Peyer's patch (tissue), 4 donors: ENCODE results near the gene RASGRF2. TPM values are rescaled to one million over a fixed set of nuclear protein-coding genes. Genes with fewer than 3 reads are reported as not detected.

Experiments
- DNase-seq, 3 donors: peaks; one replicate each; pipeline ENCODE4 v3.0.0-alpha.2; 2017 to 2019
- H3K27ac ChIP-seq, 4 donors: fragments of 200-600 bp; sonication (generic); one replicate each; pipeline ENCODE4 v1.5.1; 2016 to 2019
- H3K27me3 ChIP-seq, 2 donors: fragments of 200-600 bp; sonication (generic); one replicate each; pipeline ENCODE4 v1.5.1; 2019
- H3K36me3 ChIP-seq, 3 donors: fragments of 200-600 bp; sonication (generic); one replicate each; pipeline ENCODE4 v1.5.1; 2016 to 2019
- H3K4me1 ChIP-seq, 4 donors: fragments of 200-600 bp; sonication (generic); one replicate each; pipeline ENCODE4 v1.5.1; 2016 to 2019
- H3K4me3 ChIP-seq, 4 donors: fragments of 200-600 bp; sonication (generic); 1 replicate in 3 of 4; 2 replicates in 1 of 4; pipeline ENCODE4 v1.5.1; 2016 to 2019; ENCODE audit warnings: mild to moderate bottlenecking in 1 of 4
- H3K9me3 ChIP-seq, 4 donors: fragments of 200-600 bp; sonication (generic); one replicate each; pipeline ENCODE4 v1.5.1; 2016 to 2019; ENCODE audit warnings: mild to moderate bottlenecking in 1 of 4
- POLR2A ChIP-seq, 2 donors: fragments of 450-650 bp; IDR thresholded peaks; one replicate each; pipeline ENCODE4 v1.5.1; 2017; ENCODE audit warnings: antibody characterized with exemption in 2 of 2, mild to moderate bottlenecking in 2 of 2, moderate library complexity in 2 of 2
- total RNA-seq, 4 donors: library from RNA; depleted of rRNA; stranded (reverse); fragments of >200 nt; gene quantifications; one replicate each; pipeline ENCODE4 v1.1.0, GENCODE V29; 2016
- TF ChIP-seq, protein P1 (sequence below), 6 experiments: fragments of 450-650 bp in 4 of 6; fragments of 200-600 bp in 2 of 6; sonication (generic) in 1 of 6; IDR thresholded peaks; one replicate each; pipeline ENCODE4 v1.5.1; 2017 to 2019; ENCODE audit warnings: antibody characterized with exemption in 6 of 6, mild to moderate bottlenecking in 3 of 6, moderate library complexity in 1 of 6

Gene RASGRF2
- total RNA-seq, 4 donors from 2014 or later, result 6.0 to 17.3 (median 8.7) TPM

DNA sequence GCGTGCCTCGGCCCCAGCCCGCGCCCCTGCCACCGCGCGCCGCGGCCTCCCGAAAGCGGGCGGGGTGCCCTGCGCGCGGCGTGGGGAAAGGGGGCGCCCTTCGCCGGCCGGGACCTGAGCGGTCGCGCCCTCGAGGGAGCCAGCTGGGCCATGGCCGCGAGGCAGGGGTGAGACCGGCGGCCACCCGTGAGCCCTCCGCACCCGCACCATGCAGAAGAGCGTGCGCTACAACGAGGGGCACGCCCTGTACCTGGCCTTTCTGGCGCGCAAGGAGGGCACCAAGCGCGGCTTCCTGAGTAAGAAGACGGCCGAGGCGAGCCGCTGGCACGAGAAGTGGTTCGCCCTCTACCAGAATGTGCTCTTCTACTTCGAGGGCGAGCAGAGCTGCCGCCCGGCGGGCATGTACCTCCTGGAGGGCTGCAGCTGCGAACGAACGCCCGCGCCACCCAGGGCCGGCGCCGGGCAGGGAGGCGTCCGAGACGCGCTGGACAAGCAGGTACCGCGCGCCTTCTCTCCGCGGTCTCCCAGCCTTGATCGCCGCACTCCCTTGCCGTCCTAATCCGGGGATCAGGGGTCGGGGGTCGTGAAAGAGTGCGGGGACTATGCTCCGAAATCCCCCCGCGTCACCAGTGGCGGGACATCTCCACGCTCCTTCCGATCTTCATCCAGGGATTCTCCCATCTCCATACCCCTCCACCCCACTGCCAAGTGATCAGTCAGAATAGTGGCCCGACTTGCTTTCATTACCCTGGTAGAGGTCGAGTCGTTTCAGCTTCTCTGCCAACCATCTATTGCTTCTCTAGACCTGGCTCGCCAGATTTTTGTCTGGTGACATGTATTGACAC, 590 bp downstream of the RASGRF2 start:
- no peaks in the 10 kb centered on the region for H3K9me3 ChIP-seq
- no peak for TF ChIP-seq POLR2A (IDR thresholded peaks at IDR 0.05)
- TF ChIP-seq, protein P1, sequence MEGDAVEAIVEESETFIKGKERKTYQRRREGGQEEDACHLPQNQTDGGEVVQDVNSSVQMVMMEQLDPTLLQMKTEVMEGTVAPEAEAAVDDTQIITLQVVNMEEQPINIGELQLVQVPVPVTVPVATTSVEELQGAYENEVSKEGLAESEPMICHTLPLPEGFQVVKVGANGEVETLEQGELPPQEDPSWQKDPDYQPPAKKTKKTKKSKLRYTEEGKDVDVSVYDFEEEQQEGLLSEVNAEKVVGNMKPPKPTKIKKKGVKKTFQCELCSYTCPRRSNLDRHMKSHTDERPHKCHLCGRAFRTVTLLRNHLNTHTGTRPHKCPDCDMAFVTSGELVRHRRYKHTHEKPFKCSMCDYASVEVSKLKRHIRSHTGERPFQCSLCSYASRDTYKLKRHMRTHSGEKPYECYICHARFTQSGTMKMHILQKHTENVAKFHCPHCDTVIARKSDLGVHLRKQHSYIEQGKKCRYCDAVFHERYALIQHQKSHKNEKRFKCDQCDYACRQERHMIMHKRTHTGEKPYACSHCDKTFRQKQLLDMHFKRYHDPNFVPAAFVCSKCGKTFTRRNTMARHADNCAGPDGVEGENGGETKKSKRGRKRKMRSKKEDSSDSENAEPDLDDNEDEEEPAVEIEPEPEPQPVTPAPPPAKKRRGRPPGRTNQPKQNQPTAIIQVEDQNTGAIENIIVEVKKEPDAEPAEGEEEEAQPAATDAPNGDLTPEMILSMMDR (IDR thresholded peaks at IDR 0.05), result no peak
- H3K27ac ChIP-seq, result peak overlapping the region; percentile 57 to 77 (median 62)
- no peaks in the 10 kb centered on the region for H3K27me3 ChIP-seq
- DNase-seq, result peak in 2 of 3 donors; percentile 55 to 67
- no peaks in the 10 kb centered on the region for H3K36me3 ChIP-seq
- H3K4me1 ChIP-seq, result peaks cover 0 to 8% (median 3%) of the 10 kb centered on the region in 4 donors
- peak overlapping the region; percentile 47 to 70 (median 55) for H3K4me3 ChIP-seq

DNA sequence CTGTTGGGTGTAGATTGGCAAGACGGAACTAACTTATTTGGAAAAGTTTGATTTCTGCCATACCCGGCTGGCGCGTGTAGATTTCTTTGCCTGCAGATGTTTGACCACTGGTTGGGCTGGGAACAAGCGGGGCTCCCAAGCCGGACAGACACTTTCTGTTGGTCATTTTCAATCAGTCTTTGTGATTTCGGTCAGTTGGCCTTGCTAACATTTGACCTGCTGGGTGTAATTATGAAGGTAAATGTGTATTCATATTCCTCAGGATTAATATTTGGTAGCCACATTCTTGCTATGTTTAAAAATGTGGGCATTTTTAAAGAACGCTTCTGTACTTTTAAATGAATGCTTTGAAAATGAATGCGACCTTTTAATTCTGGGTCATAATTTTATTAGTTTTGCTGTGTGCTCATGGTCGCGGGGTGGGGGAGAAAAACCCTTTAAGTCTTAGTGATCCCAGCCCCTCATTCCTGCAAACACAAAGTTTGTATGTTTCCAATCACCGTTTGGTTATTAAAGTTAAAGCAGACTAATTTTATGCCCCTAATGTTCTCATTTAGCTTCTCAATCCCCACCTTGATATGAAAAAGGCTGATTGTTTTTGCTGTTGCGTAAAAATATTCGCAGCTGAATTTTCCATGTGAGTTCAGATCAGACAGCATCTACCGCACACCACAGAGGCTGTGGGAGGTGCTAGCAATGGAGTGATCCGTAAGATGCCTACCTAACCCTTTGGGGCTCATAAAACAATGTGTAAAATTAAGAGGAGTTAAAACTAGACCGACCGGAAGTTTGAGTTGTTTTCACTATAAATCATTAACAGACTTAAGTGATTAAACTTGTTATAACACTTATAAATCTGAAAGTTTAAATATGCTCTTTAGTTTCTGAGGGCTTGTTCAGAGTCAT, 1.5 kb downstream of the RASGRF2 start:
- TF ChIP-seq, protein P1 (IDR thresholded peaks at IDR 0.05), result no peak
- no peak for TF ChIP-seq POLR2A (IDR thresholded peaks at IDR 0.05)
- DNase-seq, result peak in 1 of 3 donors; percentile 60
- H3K4me1 ChIP-seq, result peaks cover 0 to 10% (median 3%) of the 10 kb centered on the region in 4 donors
- no peaks in the 10 kb centered on the region for H3K36me3 ChIP-seq
- no peaks in the 10 kb centered on the region for H3K27me3 ChIP-seq
- no peaks in the 10 kb centered on the region for H3K9me3 ChIP-seq
- peak overlapping the region; percentile 47 to 70 (median 55) for H3K4me3 ChIP-seq
- H3K27ac ChIP-seq, result peak overlapping the region; percentile 57 to 77 (median 62)

DNA sequence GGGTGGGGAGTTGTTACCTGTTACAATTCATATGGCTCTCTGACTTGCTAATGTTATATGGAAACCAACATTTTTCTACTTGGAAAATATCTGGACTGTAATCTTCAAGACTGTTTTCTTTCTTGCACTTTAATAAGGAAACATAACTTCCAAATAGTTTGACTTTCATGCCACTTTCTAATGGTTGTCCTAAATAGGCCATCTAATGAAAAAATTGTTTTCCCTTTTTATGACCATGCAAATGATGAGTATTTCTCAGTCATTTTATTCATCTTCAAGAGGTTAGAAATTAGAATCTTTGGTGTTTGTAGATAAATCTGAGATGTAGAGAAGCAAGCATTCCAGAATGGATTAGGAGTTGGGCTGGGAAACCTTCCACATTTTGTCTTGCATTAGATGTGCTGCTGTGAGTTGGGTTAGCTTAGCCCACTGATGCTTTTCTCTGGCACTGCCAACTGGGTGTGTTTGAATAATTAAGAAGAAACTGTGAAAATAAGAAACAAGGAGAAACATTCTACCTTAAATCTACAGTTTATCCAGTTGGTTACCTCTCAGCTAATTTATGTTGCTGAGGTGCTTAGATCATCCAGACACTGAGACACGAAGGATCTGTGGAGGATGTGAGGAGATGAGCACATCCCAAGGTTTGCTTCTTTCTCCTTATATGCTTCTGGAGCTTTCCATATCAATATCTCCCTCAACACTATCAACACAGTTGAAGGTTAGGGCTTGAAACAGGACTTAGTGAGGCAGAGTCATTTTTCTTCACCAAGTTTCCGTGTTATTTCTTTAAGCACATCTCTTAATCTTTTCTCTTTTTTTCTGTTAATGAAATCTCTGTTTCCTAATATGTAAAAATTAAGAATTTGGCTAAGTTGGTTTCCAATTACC, 2.7 kb downstream of the RASGRF2 start:
- no peaks in the 10 kb centered on the region for H3K27me3 ChIP-seq
- peaks cover 0 to 22% (median 3%) of the 10 kb centered on the region in 4 donors for H3K4me1 ChIP-seq
- H3K4me3 ChIP-seq, result no peak overlapping the region
- no peaks in the 10 kb centered on the region for H3K9me3 ChIP-seq
- no peak for TF ChIP-seq POLR2A (IDR thresholded peaks at IDR 0.05)
- TF ChIP-seq, protein P1 (IDR thresholded peaks at IDR 0.05), result no peak
- no peak overlapping the region for H3K27ac ChIP-seq
- DNase-seq, result no peak
- H3K36me3 ChIP-seq, result no peaks in the 10 kb centered on the region

DNA sequence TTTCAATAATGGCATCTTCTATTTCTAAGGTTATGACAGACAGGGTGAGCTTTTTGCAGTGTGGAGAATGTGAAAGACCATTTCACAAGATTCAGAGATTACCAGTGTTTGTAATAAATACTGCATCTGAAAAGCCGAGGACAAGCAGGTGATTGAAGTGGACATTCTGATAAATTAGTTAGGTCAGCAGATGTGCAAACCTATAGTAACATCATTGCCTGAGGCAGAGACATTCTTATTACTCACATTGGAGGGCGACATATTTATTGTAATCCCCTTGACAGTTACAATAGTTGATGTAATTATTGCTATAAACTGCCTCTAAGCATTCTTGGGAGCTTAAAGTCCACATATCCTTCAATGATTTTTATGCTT, 3.3 kb downstream of the RASGRF2 start:
- Histone ChIP-seq H3K4me1 (peaks cover 0 to 23% (median 3%) of the 10 kb centered on the region in 4 donors), H3K4me3 (no peak overlapping the region), H3K27ac (peak overlapping the region in 1 of 4 donors; percentile 15), H3K27me3 (no peaks in the 10 kb centered on the region), H3K9me3 (no peaks in the 10 kb centered on the region), H3K36me3 (no peaks in the 10 kb centered on the region)
- TF ChIP-seq, protein P1 (IDR thresholded peaks at IDR 0.05), result no peak
- TF ChIP-seq POLR2A (IDR thresholded peaks at IDR 0.05), result no peak
- no peak for DNase-seq
